Memory B cell (primary cell): ENCODE data around the gene EPB41L5.
"Not testable (repeated sequence)": the region's sequence is repeated elsewhere in the genome, so short reads cannot be mapped to it uniquely, and the experiment has no call there.

ENCODE experiments used
- ATAC-seq: fragments of 150-1000 bp; cut with Tn5 transposase; 2 replicates; pipeline ENCODE4 v1.10.0; 2021; ENCODE audit warnings: low read depth, mild to moderate bottlenecking, moderate library complexity
- DNase-seq, 2 donors: peaks; one replicate each; pipeline ENCODE4 v3.0.0; 2022; ENCODE audit warnings: low spot score in 2 of 2
- H3K27ac Mint-ChIP-seq: one replicate; pipeline ENCODE4 v1.8.0; 2022; ENCODE audit warnings: mild to moderate bottlenecking, moderate library complexity, mixed read lengths
- H3K27me3 Mint-ChIP-seq: one replicate; pipeline ENCODE4 v1.8.0; 2022; ENCODE audit warnings: mixed read lengths
- H3K36me3 Mint-ChIP-seq: one replicate; pipeline ENCODE4 v1.8.0; 2022; ENCODE audit warnings: mild to moderate bottlenecking, mixed read lengths
- H3K4me1 Mint-ChIP-seq: one replicate; pipeline ENCODE4 v1.8.0; 2022; ENCODE audit warnings: mixed read lengths
- H3K4me3 Mint-ChIP-seq: one replicate; pipeline ENCODE4 v1.8.0; 2022; ENCODE audit warnings: mild to moderate bottlenecking, moderate library complexity, mixed read lengths
- H3K9me3 Mint-ChIP-seq: one replicate; pipeline ENCODE4 v1.8.0; 2022; ENCODE audit warnings: mixed read lengths

The EPB41L5 gene

DNA sequence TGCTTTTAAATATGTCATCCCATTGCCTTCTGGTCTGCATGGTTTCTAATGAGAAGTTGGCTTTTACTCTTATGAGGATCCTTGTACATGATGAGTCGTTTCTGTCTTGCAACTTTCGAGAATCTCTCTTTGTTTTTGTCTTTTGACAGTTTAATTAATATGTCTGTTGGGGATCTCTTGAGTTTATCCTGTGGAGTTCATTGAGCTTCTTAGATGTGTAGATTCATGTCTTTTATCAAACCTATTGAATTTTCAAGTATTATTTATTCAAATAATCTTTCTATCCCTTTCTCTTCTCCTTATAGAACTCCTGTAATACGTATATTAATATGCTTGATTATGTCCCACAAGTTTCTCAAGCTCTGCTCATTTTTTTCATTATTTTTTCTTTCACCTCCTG lies 142.4 kb downstream of the EPB41L5 start:
- H3K36me3 Mint-ChIP-seq = peaks cover 25% of the 10 kb centered on the region
- no peaks in the 10 kb centered on the region for H3K4me1 Mint-ChIP-seq
- ATAC-seq (no peak), DNase-seq (no peak)
- H3K4me3 Mint-ChIP-seq = no peak overlapping the region
- H3K27ac Mint-ChIP-seq = no peak overlapping the region
- no peaks in the 10 kb centered on the region for H3K27me3 Mint-ChIP-seq
- no peaks in the 10 kb centered on the region for H3K9me3 Mint-ChIP-seq

DNA sequence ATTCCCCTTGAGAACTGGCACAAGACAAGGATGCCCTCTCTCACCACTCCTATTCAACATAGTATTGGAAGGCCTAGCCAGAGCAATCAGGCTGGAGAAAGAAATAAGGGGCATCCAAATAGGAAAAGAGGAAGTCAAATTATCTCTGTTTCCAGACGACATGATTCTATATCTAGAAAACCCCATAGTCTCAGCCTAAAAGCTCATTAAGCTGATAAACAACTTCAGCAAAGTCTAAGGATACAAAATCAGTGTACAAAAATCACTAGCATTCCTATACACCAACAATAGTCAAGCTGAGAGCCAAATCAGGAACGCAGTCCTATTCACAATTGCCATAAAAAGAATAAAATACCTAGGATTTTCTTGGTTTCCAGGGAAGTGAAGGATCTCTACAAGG lies 145.8 kb downstream of the EPB41L5 start:
- not testable (repeated sequence) for ATAC-seq, H3K27ac Mint-ChIP-seq, H3K4me3 Mint-ChIP-seq, H3K27me3 Mint-ChIP-seq, H3K9me3 Mint-ChIP-seq, H3K4me1 Mint-ChIP-seq, DNase-seq
- H3K36me3 Mint-ChIP-seq = peaks cover 21% of the 10 kb centered on the region

GRCh38 chr2:120161190-120161589 lies 148.3 kb downstream of the EPB41L5 start:
- Mint-ChIP-seq H3K36me3 (peaks cover 15% of the 10 kb centered on the region), H3K4me3 (no peak overlapping the region), H3K9me3 (no peaks in the 10 kb centered on the region), H3K4me1 (no peaks in the 10 kb centered on the region), H3K27ac (no peak overlapping the region), H3K27me3 (no peaks in the 10 kb centered on the region)
- DNase-seq (no peak), ATAC-seq (no peak)

DNA sequence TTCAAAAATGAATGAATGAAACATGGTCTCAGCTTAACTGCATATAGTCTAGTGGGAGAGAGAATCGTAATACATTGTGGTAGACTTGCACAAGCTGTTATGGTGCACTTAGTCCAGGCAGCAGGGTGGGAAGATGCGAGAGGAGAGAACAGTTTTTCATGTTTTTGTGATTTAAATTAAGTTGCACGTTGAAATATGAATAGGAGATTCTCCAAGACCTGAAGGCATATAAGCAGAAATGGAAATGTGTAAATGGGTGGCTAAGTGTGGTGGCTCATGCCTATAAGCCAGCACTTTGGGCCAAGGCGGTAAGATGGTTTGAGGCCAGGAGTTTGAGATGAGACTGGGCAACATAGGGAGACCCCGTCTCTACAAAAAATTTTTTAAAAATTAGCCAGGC lies 149.8 kb downstream of the EPB41L5 start:
- ATAC-seq (no peak), DNase-seq (no peak)
- no peak overlapping the region for H3K4me3 Mint-ChIP-seq
- peaks cover 8% of the 10 kb centered on the region for H3K36me3 Mint-ChIP-seq
- H3K9me3 Mint-ChIP-seq = no peaks in the 10 kb centered on the region
- no peaks in the 10 kb centered on the region for H3K27me3 Mint-ChIP-seq
- no peaks in the 10 kb centered on the region for H3K4me1 Mint-ChIP-seq
- H3K27ac Mint-ChIP-seq = no peak overlapping the region

- peaks cover 3% of the 10 kb centered on the region for H3K9me3 Mint-ChIP-seq
- H3K4me3 Mint-ChIP-seq = no peak overlapping the region
- DNase-seq (no peak), ATAC-seq (no peak)
- no peaks in the 10 kb centered on the region for H3K4me1 Mint-ChIP-seq
- no peak overlapping the region for H3K27ac Mint-ChIP-seq
- peaks cover 11% of the 10 kb centered on the region for H3K36me3 Mint-ChIP-seq
- H3K27me3 Mint-ChIP-seq = no peaks in the 10 kb centered on the region
These were observed 154.4 kb downstream of the EPB41L5 start for GRCh38 chr2:120167272-120167671.

DNA sequence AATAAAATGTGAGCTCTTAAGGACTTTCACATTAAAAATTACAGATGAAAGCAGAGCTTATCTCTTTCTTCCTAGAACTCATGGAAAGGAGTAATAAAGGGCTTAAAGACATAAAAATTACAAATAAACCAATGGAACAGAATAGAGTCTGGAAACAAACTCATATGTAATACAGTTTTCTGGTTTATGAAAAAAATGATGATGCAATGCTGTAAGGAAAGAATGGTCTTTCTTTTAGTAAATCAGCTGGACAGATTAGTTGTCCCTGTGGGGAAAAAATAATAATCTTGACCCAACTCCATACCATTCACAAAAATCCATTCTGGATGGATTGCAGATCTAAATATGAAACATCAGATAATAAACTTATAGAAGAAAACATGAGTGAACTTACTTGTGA lies 156.1 kb downstream of the EPB41L5 start:
- no peak for ATAC-seq
- no peaks in the 10 kb centered on the region for H3K27me3 Mint-ChIP-seq
- DNase-seq = no peak
- no peaks in the 10 kb centered on the region for H3K4me1 Mint-ChIP-seq
- H3K36me3 Mint-ChIP-seq = peaks cover 8% of the 10 kb centered on the region
- no peak overlapping the region for H3K4me3 Mint-ChIP-seq
- no peak overlapping the region for H3K27ac Mint-ChIP-seq
- peaks cover 3% of the 10 kb centered on the region for H3K9me3 Mint-ChIP-seq

- peak in 1 of 2 donors; percentile 43 for DNase-seq
- H3K27ac Mint-ChIP-seq = no peak overlapping the region
- H3K4me3 Mint-ChIP-seq = no peak overlapping the region
- ATAC-seq = no peak
- no peaks in the 10 kb centered on the region for H3K9me3 Mint-ChIP-seq
- H3K27me3 Mint-ChIP-seq = no peaks in the 10 kb centered on the region
- peaks cover 14% of the 10 kb centered on the region for H3K4me1 Mint-ChIP-seq
- H3K36me3 Mint-ChIP-seq = peaks cover 2% of the 10 kb centered on the region
These were observed 162.2 kb downstream of the EPB41L5 start for GRCh38 chr2:120174963-120175581.

- H3K4me1 Mint-ChIP-seq = peaks cover 14% of the 10 kb centered on the region
- no peaks in the 10 kb centered on the region for H3K27me3 Mint-ChIP-seq
- no peak for DNase-seq
- no peaks in the 10 kb centered on the region for H3K36me3 Mint-ChIP-seq
- ATAC-seq = no peak
- H3K4me3 Mint-ChIP-seq = no peak overlapping the region
- H3K9me3 Mint-ChIP-seq = no peaks in the 10 kb centered on the region
- H3K27ac Mint-ChIP-seq = peak overlapping the region; percentile 89
These were observed 163.6 kb downstream of the EPB41L5 start for GRCh38 chr2:120176526-120176925.

- no peaks in the 10 kb centered on the region for H3K36me3 Mint-ChIP-seq
- peaks cover 18% of the 10 kb centered on the region for H3K4me1 Mint-ChIP-seq
- H3K9me3 Mint-ChIP-seq = no peaks in the 10 kb centered on the region
- H3K27ac Mint-ChIP-seq = peak overlapping the region; percentile 89
- no peaks in the 10 kb centered on the region for H3K27me3 Mint-ChIP-seq
- peak; percentile 80 to 83 for DNase-seq
- ATAC-seq = peak; percentile 90
- H3K4me3 Mint-ChIP-seq = peak overlapping the region; percentile 97
These were observed 164.2 kb downstream of the EPB41L5 start for GRCh38 chr2:120177001-120177621.

DNA sequence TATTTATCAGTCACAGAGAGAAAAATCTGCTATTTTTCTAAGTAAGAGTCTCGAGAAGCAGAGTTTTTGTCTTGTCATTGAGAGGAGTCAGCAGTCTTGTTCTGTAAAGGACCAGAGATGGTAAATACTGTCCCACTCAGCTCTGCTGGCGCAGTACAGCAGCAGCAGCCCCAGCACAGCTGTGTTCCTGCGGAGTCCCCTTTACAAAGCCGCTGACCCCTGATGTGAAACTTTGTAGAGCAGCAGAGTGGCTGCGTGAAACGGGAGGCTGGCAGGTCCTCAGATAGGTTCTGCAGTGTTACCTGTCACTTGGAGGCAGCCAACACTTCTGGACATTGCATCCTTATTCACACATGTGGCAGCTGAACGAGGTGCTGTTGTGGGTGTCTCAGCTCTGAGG lies 165.1 kb downstream of the EPB41L5 start:
- Mint-ChIP-seq H3K4me3 (peak overlapping the region; percentile 62), H3K27me3 (no peaks in the 10 kb centered on the region), H3K4me1 (peaks cover 21% of the 10 kb centered on the region)

GRCh38 chr2:120179396-120179795 lies 166.5 kb downstream of the EPB41L5 start:
- peaks cover 28% of the 10 kb centered on the region for H3K4me1 Mint-ChIP-seq
- H3K4me3 Mint-ChIP-seq = no peak overlapping the region

More for the DNA sequence above, 165.1 kb downstream of the EPB41L5 start:
- Mint-ChIP-seq H3K9me3 (no peaks in the 10 kb centered on the region), H3K27ac (peak overlapping the region; percentile 49), H3K36me3 (no peaks in the 10 kb centered on the region)
- ATAC-seq = no peak
- no peak for DNase-seq

DNA sequence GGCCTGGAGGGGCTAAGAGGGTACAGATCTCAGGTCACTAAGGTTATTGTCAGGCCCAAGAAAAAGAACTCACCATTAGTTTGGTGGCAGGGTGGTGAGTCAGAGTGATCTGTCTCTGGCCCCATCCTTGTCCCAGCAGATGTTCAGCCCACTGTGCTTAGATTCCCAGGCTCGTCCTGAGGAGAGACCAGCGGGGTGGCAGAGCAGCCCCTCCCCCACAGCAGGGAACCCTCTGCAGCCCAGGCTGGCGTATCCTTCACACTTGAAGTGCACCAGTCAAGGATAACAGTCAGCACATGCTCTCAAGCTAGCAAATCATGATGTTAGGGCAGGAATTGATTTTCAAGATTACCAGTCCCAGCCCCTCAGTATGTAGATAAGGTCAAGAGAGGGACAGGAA lies 167.2 kb downstream of the EPB41L5 start:
- Mint-ChIP-seq H3K4me3 (no peak overlapping the region), H3K9me3 (no peaks in the 10 kb centered on the region), H3K36me3 (peaks cover 3% of the 10 kb centered on the region), H3K4me1 (peaks cover 28% of the 10 kb centered on the region), H3K27ac (no peak overlapping the region), H3K27me3 (no peaks in the 10 kb centered on the region)
- no peak for ATAC-seq
- DNase-seq = no peak

More at GRCh38 chr2:120179396-120179795, 166.5 kb downstream of the EPB41L5 start:
- ATAC-seq (no peak), DNase-seq (no peak)
- no peaks in the 10 kb centered on the region for H3K27me3 Mint-ChIP-seq
- H3K27ac Mint-ChIP-seq = no peak overlapping the region
- H3K36me3 Mint-ChIP-seq = peaks cover 3% of the 10 kb centered on the region
- H3K9me3 Mint-ChIP-seq = no peaks in the 10 kb centered on the region

- Mint-ChIP-seq H3K4me1 (peaks cover 26% of the 10 kb centered on the region), H3K27me3 (no peaks in the 10 kb centered on the region), H3K27ac (no peak overlapping the region), H3K9me3 (no peaks in the 10 kb centered on the region), H3K4me3 (peak overlapping the region; percentile 16), H3K36me3 (peaks cover 6% of the 10 kb centered on the region)
- no peak for ATAC-seq
- no peak for DNase-seq
These were observed 169.2 kb downstream of the EPB41L5 start for GRCh38 chr2:120182019-120182560.

DNA sequence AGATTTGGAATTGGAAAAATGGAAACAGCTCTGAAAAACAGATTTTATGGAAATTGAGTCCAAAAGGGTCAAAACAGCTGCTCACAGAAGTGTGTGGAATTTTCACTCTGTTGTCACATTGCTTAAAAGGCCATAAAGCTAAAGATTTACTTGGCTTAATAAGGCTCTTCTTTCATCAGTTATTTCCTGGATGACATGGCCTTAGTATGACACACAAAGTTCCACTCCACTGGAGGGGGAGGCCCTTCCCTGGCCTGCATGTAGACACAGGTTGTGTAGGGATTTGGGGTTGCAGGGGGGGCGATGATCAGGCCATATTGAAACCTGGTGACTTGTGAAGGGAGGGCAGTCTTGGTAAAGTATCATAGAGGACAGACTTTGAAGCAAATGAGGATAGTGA lies 176.3 kb downstream of the EPB41L5 start:
- no peak overlapping the region for H3K4me3 Mint-ChIP-seq
- H3K27ac Mint-ChIP-seq = no peak overlapping the region
- no peaks in the 10 kb centered on the region for H3K27me3 Mint-ChIP-seq
- H3K9me3 Mint-ChIP-seq = peaks cover 12% of the 10 kb centered on the region
- H3K36me3 Mint-ChIP-seq = peaks cover 13% of the 10 kb centered on the region
- ATAC-seq (no peak), DNase-seq (no peak)
- H3K4me1 Mint-ChIP-seq = no peaks in the 10 kb centered on the region

GRCh38 chr2:120192280-120192679 lies 179.4 kb downstream of the EPB41L5 start:
- no peaks in the 10 kb centered on the region for H3K4me1 Mint-ChIP-seq
- H3K27ac Mint-ChIP-seq = no peak overlapping the region
- peaks cover 15% of the 10 kb centered on the region for H3K36me3 Mint-ChIP-seq
- DNase-seq = no peak
- ATAC-seq = no peak
- H3K4me3 Mint-ChIP-seq = no peak overlapping the region
- H3K9me3 Mint-ChIP-seq = peaks cover 19% of the 10 kb centered on the region
- H3K27me3 Mint-ChIP-seq = no peaks in the 10 kb centered on the region
